Neuron (in vitro differentiated cells): ENCODE measurements around the gene CMSS1.

Source experiments
- H2AFZ ChIP-seq: one replicate; pipeline ENCODE4 v1.6.1; 2013; ENCODE audit warnings: low read depth, mild to moderate bottlenecking, inconsistent platforms, low read length, moderate library complexity
- H3K27me3 ChIP-seq: one replicate; pipeline ENCODE4 v1.6.1; 2013; ENCODE audit warnings: low read length; ENCODE audit not compliant: insufficient read depth
- H3K36me3 ChIP-seq: one replicate; pipeline ENCODE4 v1.6.1; 2013; ENCODE audit warnings: low read length; ENCODE audit not compliant: insufficient read depth
- H3K4me1 ChIP-seq: one replicate; pipeline ENCODE4 v1.6.1; 2013; ENCODE audit warnings: low read length; ENCODE audit not compliant: insufficient read depth
- H3K4me3 ChIP-seq: 2 replicates; pipeline ENCODE4 v1.5.1; 2013; ENCODE audit warnings: mild to moderate bottlenecking, low read length, moderate library complexity
- H3K9me3 ChIP-seq: one replicate; pipeline ENCODE4 v1.6.1; 2013; ENCODE audit warnings: low read length

Gene CMSS1

GRCh38 chr3:99874237-99875002 lies 56.8 kb downstream of the CMSS1 start:
- Histone ChIP-seq H2AFZ (no peak overlapping the region), H3K36me3 (peaks cover 4% of the 10 kb centered on the region), H3K9me3 (no peaks in the 10 kb centered on the region), H3K4me3 (peak overlapping the region; percentile 74), H3K27me3 (no peaks in the 10 kb centered on the region), H3K4me1 (peaks cover 23% of the 10 kb centered on the region)

GRCh38 chr3:99875581-99875928 lies 57.9 kb downstream of the CMSS1 start:
- Histone ChIP-seq H3K36me3 (no peaks in the 10 kb centered on the region), H3K9me3 (no peaks in the 10 kb centered on the region), H3K27me3 (no peaks in the 10 kb centered on the region), H3K4me1 (peaks cover 23% of the 10 kb centered on the region), H2AFZ (peak overlapping the region; percentile 35), H3K4me3 (peak overlapping the region; percentile 74)

GRCh38 chr3:99875929-99876841 lies 58.5 kb downstream of the CMSS1 start:
- peaks cover 23% of the 10 kb centered on the region for H3K4me1 ChIP-seq

GRCh38 chr3:99877031-99877579 lies 59.4 kb downstream of the CMSS1 start:
- no peaks in the 10 kb centered on the region for H3K27me3 ChIP-seq
- peaks cover 23% of the 10 kb centered on the region for H3K4me1 ChIP-seq
- H3K4me3 ChIP-seq: peak overlapping the region; percentile 74
- H2AFZ ChIP-seq: peak overlapping the region; percentile 35
- H3K9me3 ChIP-seq: no peaks in the 10 kb centered on the region
- H3K36me3 ChIP-seq: no peaks in the 10 kb centered on the region

More at GRCh38 chr3:99875929-99876841, 58.5 kb downstream of the CMSS1 start:
- Histone ChIP-seq H2AFZ (peak overlapping the region; percentile 35), H3K36me3 (no peaks in the 10 kb centered on the region), H3K27me3 (no peaks in the 10 kb centered on the region), H3K4me3 (peak overlapping the region; percentile 74), H3K9me3 (no peaks in the 10 kb centered on the region)

- H3K4me1 ChIP-seq: peaks cover 23% of the 10 kb centered on the region
- no peak overlapping the region for H3K4me3 ChIP-seq
- no peak overlapping the region for H2AFZ ChIP-seq
- H3K27me3 ChIP-seq: no peaks in the 10 kb centered on the region
- no peaks in the 10 kb centered on the region for H3K9me3 ChIP-seq
- H3K36me3 ChIP-seq: no peaks in the 10 kb centered on the region
Observed at GRCh38 chr3:99878005-99878404, 60.3 kb downstream of the CMSS1 start.

- H2AFZ ChIP-seq: no peak overlapping the region
- H3K36me3 ChIP-seq: no peaks in the 10 kb centered on the region
- no peaks in the 10 kb centered on the region for H3K27me3 ChIP-seq
- H3K9me3 ChIP-seq: no peaks in the 10 kb centered on the region
- H3K4me1 ChIP-seq: peaks cover 14% of the 10 kb centered on the region
- no peak overlapping the region for H3K4me3 ChIP-seq
Observed at GRCh38 chr3:99879275-99879674, 61.6 kb downstream of the CMSS1 start.

- no peak overlapping the region for H3K4me3 ChIP-seq
Observed at GRCh38 chr3:99881121-99881524, 63.5 kb downstream of the CMSS1 start.

GRCh38 chr3:99882436-99883137 lies 64.9 kb downstream of the CMSS1 start:
- Histone ChIP-seq H3K36me3 (no peaks in the 10 kb centered on the region), H3K9me3 (no peaks in the 10 kb centered on the region), H3K4me3 (no peak overlapping the region), H3K4me1 (peaks cover 9% of the 10 kb centered on the region), H2AFZ (no peak overlapping the region), H3K27me3 (no peaks in the 10 kb centered on the region)

More at GRCh38 chr3:99881121-99881524, 63.5 kb downstream of the CMSS1 start:
- Histone ChIP-seq H2AFZ (no peak overlapping the region), H3K4me1 (peaks cover 15% of the 10 kb centered on the region), H3K9me3 (no peaks in the 10 kb centered on the region), H3K36me3 (no peaks in the 10 kb centered on the region), H3K27me3 (no peaks in the 10 kb centered on the region)

GRCh38 chr3:99883138-99883461 lies 65.4 kb downstream of the CMSS1 start:
- H3K4me1 ChIP-seq: peaks cover 9% of the 10 kb centered on the region
- H3K4me3 ChIP-seq: no peak overlapping the region
- H3K27me3 ChIP-seq: no peaks in the 10 kb centered on the region
- no peaks in the 10 kb centered on the region for H3K9me3 ChIP-seq
- no peaks in the 10 kb centered on the region for H3K36me3 ChIP-seq
- no peak overlapping the region for H2AFZ ChIP-seq

GRCh38 chr3:99883693-99884092 lies 66.0 kb downstream of the CMSS1 start:
- H3K36me3 ChIP-seq: no peaks in the 10 kb centered on the region
- no peaks in the 10 kb centered on the region for H3K27me3 ChIP-seq
- no peaks in the 10 kb centered on the region for H3K9me3 ChIP-seq
- H3K4me3 ChIP-seq: no peak overlapping the region
- H3K4me1 ChIP-seq: peaks cover 9% of the 10 kb centered on the region
- no peak overlapping the region for H2AFZ ChIP-seq

GRCh38 chr3:99884484-99884883 lies 66.8 kb downstream of the CMSS1 start:
- H3K4me3 ChIP-seq: no peak overlapping the region
- no peak overlapping the region for H2AFZ ChIP-seq
- no peaks in the 10 kb centered on the region for H3K27me3 ChIP-seq
- no peaks in the 10 kb centered on the region for H3K9me3 ChIP-seq
- no peaks in the 10 kb centered on the region for H3K36me3 ChIP-seq
- peaks cover 9% of the 10 kb centered on the region for H3K4me1 ChIP-seq

GRCh38 chr3:99885085-99885484 lies 67.4 kb downstream of the CMSS1 start:
- Histone ChIP-seq H3K9me3 (no peaks in the 10 kb centered on the region), H2AFZ (no peak overlapping the region), H3K4me1 (peaks cover 9% of the 10 kb centered on the region), H3K4me3 (no peak overlapping the region), H3K36me3 (no peaks in the 10 kb centered on the region), H3K27me3 (no peaks in the 10 kb centered on the region)

- Histone ChIP-seq H3K4me1 (peaks cover 9% of the 10 kb centered on the region), H3K36me3 (no peaks in the 10 kb centered on the region), H3K4me3 (no peak overlapping the region), H3K9me3 (no peaks in the 10 kb centered on the region), H3K27me3 (no peaks in the 10 kb centered on the region), H2AFZ (no peak overlapping the region)
Observed at GRCh38 chr3:99885851-99886250, 68.2 kb downstream of the CMSS1 start.
